HepG2 (cell line): ENCODE results near the gene ZKSCAN3. TPM values are rescaled to one million over a fixed set of nuclear protein-coding genes. Genes with fewer than 3 reads are reported as not detected.

Experiments
- ARID2 ChIP-seq: sonication (generic); formaldehyde crosslinking; IDR thresholded peaks from 2 replicates; pipeline ENCODE4 v1.8.1; 2022; ENCODE audit warnings: mild to moderate bottlenecking, missing genetic modification reagents, borderline replicate concordance
- FOXO1 ChIP-seq: sonication (generic); formaldehyde crosslinking; IDR thresholded peaks from 2 replicates; pipeline ENCODE4 v1.4.0; 2020; ENCODE audit warnings: missing genetic modification reagents
- IKZF1 ChIP-seq: fragments of 450-650 bp; IDR thresholded peaks from 2 replicates; pipeline ENCODE4 v1.7.1; 2016
- NFE2L1 ChIP-seq: sonication (generic); formaldehyde crosslinking; IDR thresholded peaks from 2 replicates; pipeline ENCODE4 v1.4.0; 2020; ENCODE audit warnings: missing genetic modification reagents, mild to moderate bottlenecking, borderline replicate concordance
- NFIB ChIP-seq: sonication (generic); formaldehyde crosslinking; IDR thresholded peaks from 2 replicates; pipeline ENCODE4 v1.9.0; 2021; ENCODE audit warnings: missing genetic modification reagents, mild to moderate bottlenecking, borderline replicate concordance
- PHF20 ChIP-seq: sonication (generic); formaldehyde crosslinking; IDR thresholded peaks from 2 replicates; pipeline ENCODE4 v1.5.0; 2020; ENCODE audit warnings: mild to moderate bottlenecking, missing genetic modification reagents
- PRDM15 ChIP-seq: sonication (generic); formaldehyde crosslinking; IDR thresholded peaks from 2 replicates; pipeline ENCODE4 v1.4.0; 2020; ENCODE audit warnings: missing genetic modification reagents
- RCOR2 ChIP-seq: IDR thresholded peaks from 2 replicates; pipeline ENCODE4 v1.6.1; 2016; ENCODE audit warnings: missing biosample characterization, missing genetic modification reagents
- SCMH1 ChIP-seq: sonication (generic); formaldehyde crosslinking; IDR thresholded peaks from 2 replicates; pipeline ENCODE4 v1.9.0; 2021; ENCODE audit warnings: missing genetic modification reagents, mild to moderate bottlenecking, borderline replicate concordance
- TERF1 ChIP-seq: sonication (generic); formaldehyde crosslinking; IDR thresholded peaks from 2 replicates; pipeline ENCODE4 v1.8.0; 2022; ENCODE audit warnings: mild to moderate bottlenecking, missing genetic modification reagents, moderate library complexity
- ZBTB46 ChIP-seq: sonication (generic); formaldehyde crosslinking; IDR thresholded peaks from 2 replicates; pipeline ENCODE4 v1.4.0; 2020; ENCODE audit warnings: mild to moderate bottlenecking, missing genetic modification reagents, borderline replicate concordance
- ZNF225 ChIP-seq: sonication (generic); formaldehyde crosslinking; IDR thresholded peaks from 2 replicates; pipeline ENCODE4 v1.4.0; 2020; ENCODE audit warnings: mild to moderate bottlenecking, missing genetic modification reagents
- ZNF232 ChIP-seq: sonication (generic); formaldehyde crosslinking; IDR thresholded peaks from 2 replicates; pipeline ENCODE4 v1.4.0; 2020; ENCODE audit warnings: missing genetic modification reagents, borderline replicate concordance
- ZNF263 ChIP-seq: sonication (generic); formaldehyde crosslinking; IDR thresholded peaks from 2 replicates; pipeline ENCODE4 v1.4.0; 2020; ENCODE audit warnings: missing genetic modification reagents
- ZNF567 ChIP-seq: sonication (generic); formaldehyde crosslinking; IDR thresholded peaks from 2 replicates; pipeline ENCODE4 v1.8.1; 2023; ENCODE audit warnings: mild to moderate bottlenecking, missing genetic modification reagents, borderline replicate concordance
- ZNF703 ChIP-seq: sonication (generic); formaldehyde crosslinking; IDR thresholded peaks from 2 replicates; pipeline ENCODE4 v1.5.1; 2020; ENCODE audit warnings: missing genetic modification reagents, mild to moderate bottlenecking, moderate library complexity, borderline replicate concordance
- ZNF777 ChIP-seq: sonication (generic); formaldehyde crosslinking; IDR thresholded peaks from 2 replicates; pipeline ENCODE4 v1.4.0; 2020; ENCODE audit warnings: missing genetic modification reagents
- ZNF781 ChIP-seq: sonication (generic); formaldehyde crosslinking; IDR thresholded peaks from 2 replicates; pipeline ENCODE4 v1.5.1; 2020; ENCODE audit warnings: borderline replicate concordance, mild to moderate bottlenecking, missing genetic modification reagents; ENCODE audit errors: not compliant biosample characterization
- ZNF83 ChIP-seq: sonication (generic); formaldehyde crosslinking; IDR thresholded peaks from 2 replicates; pipeline ENCODE4 v1.4.0; 2020; ENCODE audit warnings: missing genetic modification reagents, mild to moderate bottlenecking, borderline replicate concordance
- polyA plus RNA-seq, 8 experiments: library from polyadenylated mRNA; depleted of rRNA in 3 of 8; stranded (reverse) in 7 of 8; unstranded in 1 of 8; fragments of >200 nt; fragmentation: Illumina TruSeq in 4 of 8; extraction: Trizol in 4 of 8; gene quantifications; 2 replicates each; pipeline versions ENCODE4 v1.2.1 to v1.2.3, GENCODE V29; 2011 to 2016; ENCODE audit warnings: low read depth in 4 of 8, missing spikeins in 1 of 8, mixed read lengths in 1 of 8; ENCODE audit not compliant: insufficient read depth in 1 of 8
- total RNA-seq, 5 experiments: library from RNA; depleted of rRNA; stranded (reverse); fragments of >200 nt; fragmentation: Illumina TruSeq; extraction: Trizol; gene quantifications; 2 replicates each; pipeline ENCODE4 v1.2.3, GENCODE V29; 2016; ENCODE audit warnings: low read depth in 1 of 5

The ZKSCAN3 gene
- total and polyA plus RNA-seq, 2 of the 13 experiments (the other 11 are each of a cell fraction or from before 2014, with no cell fraction given) = 3.3 to 7.4 TPM

GRCh38 chr6:28383235-28384142 is 33.7 kb downstream of the ZKSCAN3 start (continued):
- TF ChIP-seq ZNF225 (CRISPR knock-in tag) = 0 out of 2 replicates have a peak, but pooled peaks have one; percentile 69
- no peak for TF ChIP-seq IKZF1
- peak; percentile 32; the same call in 1 of the 2 replicates for TF ChIP-seq NFE2L1 (CRISPR knock-in tag)
- no peak for TF ChIP-seq SCMH1 (CRISPR knock-in tag)
- no peak for TF ChIP-seq ZBTB46 (CRISPR knock-in tag)
- TF ChIP-seq ZNF703 = no peak
- peak; percentile 82; the same call in 1 of the 2 replicates for TF ChIP-seq ZNF232 (CRISPR knock-in tag)
- TF ChIP-seq ZNF83 (CRISPR knock-in tag) = peak; percentile 77; the same call in 1 of the 2 replicates
- 0 out of 2 replicates have a peak, but pooled peaks have one; percentile 22 for TF ChIP-seq ZNF263 (CRISPR knock-in tag)
- peak; percentile 90 for TF ChIP-seq ARID2 (CRISPR knock-in tag)
- TF ChIP-seq ZNF781 (CRISPR knock-in tag) = peak; percentile 80
- TF ChIP-seq FOXO1 (CRISPR knock-in tag) = peak; percentile 68; the same call in 1 of the 2 replicates
- no peak for TF ChIP-seq TERF1 (CRISPR knock-in tag)
- peak; percentile 91 for TF ChIP-seq PHF20 (CRISPR knock-in tag)
- TF ChIP-seq NFIB (CRISPR knock-in tag) = no peak
- TF ChIP-seq ZNF777 (CRISPR knock-in tag) = peak; percentile 93
- peak; percentile 83; the same call in 1 of the 2 replicates for TF ChIP-seq ZNF567
- peak; percentile 71 for TF ChIP-seq RCOR2 (CRISPR knock-in tag)
- TF ChIP-seq PRDM15 (CRISPR knock-in tag) = no peak
